SK-N-SH (cell line): ENCODE results near the gene MTCL1.

ENCODE experiments used
- CTCF ChIP-seq: fragments of 200-600 bp; sonication (generic); IDR thresholded peaks from 2 replicates; pipeline ENCODE4 v1.6.1; 2017; ENCODE audit warnings: antibody characterized with exemption, mild to moderate bottlenecking, moderate library complexity
- EP300 ChIP-seq, 2 experiments: IDR thresholded peaks; 2 replicates each; pipeline versions ENCODE4 v1.4.0 to v1.6.1; 2012; ENCODE audit warnings: borderline replicate concordance in 1 of 2, low read depth in 1 of 2, low read length in 1 of 2
- TAF1 ChIP-seq: IDR thresholded peaks from 2 replicates; pipeline ENCODE4 v1.6.1; 2012; ENCODE audit warnings: low read depth, mild to moderate bottlenecking, low read length, moderate library complexity, borderline replicate concordance

- TF ChIP-seq EP300 (IDR thresholded peaks at IDR 0.05; ENCODE audit: borderline replicate concordance in 1 of 2, low read depth in 1 of 2, low read length in 1 of 2) (no peak), CTCF (no peak), TAF1 (no peak)
Measured at GRCh38 chr18:8702668-8703067, 2.7 kb upstream of the MTCL1 start.
